ENCODE results near the gene DLEC1.

DNA sequence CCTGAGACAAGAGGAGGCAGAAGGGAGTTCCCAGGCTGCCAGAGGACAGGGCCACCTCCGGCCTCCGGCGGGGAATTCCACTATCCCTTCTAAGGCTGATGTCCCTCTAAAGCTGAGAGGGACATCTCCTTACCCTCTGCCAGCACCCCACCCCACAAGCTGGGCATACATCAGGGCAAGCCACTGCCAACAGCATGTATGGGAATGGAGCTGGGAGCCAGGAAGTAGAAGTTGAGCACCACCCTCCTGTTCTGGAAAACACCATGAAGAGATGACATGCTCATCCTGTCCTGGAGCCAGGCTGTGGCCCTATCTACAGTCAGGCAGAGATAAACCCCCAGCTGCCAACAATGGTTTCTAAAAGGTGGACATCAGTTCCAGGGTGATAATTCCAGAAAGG, 16.7 kb upstream of the DLEC1 start:
- no peak for TF ChIP-seq CTCF (IDR thresholded peaks at IDR 0.05)
- no peak for TF ChIP-seq POLR2A (IDR thresholded peaks at IDR 0.05)
- no peak for TF ChIP-seq POLR2AphosphoS5 (IDR thresholded peaks at IDR 0.05)

Data from gastroesophageal sphincter (tissue), 3 donors.